Right lobe of liver (tissue), 4 donors: ENCODE measurements around the gene FNDC3B.

Source experiments
- POLR2A ChIP-seq: fragments of 450-650 bp; IDR thresholded peaks from one replicate; pipeline ENCODE4 v1.6.1; 2017; ENCODE audit warnings: antibody characterized with exemption, mild to moderate bottlenecking
- TF ChIP-seq, protein P1 (sequence below), 4 donors: fragments of 200-600 bp in 3 of 4; fragments of 450-650 bp in 1 of 4; IDR thresholded peaks; one replicate each; pipeline versions ENCODE4 v1.5.1 to v1.8.0; 2016 to 2022; ENCODE audit warnings: antibody characterized with exemption in 4 of 4, mild to moderate bottlenecking in 2 of 4
- donor health status: DM: no; HTN: no; CAD: no.
- donor health status: DM: no; HTN: no; CAD: no.
- donor health status: DM: no; HTN: yes; CAD: no.

DNA sequence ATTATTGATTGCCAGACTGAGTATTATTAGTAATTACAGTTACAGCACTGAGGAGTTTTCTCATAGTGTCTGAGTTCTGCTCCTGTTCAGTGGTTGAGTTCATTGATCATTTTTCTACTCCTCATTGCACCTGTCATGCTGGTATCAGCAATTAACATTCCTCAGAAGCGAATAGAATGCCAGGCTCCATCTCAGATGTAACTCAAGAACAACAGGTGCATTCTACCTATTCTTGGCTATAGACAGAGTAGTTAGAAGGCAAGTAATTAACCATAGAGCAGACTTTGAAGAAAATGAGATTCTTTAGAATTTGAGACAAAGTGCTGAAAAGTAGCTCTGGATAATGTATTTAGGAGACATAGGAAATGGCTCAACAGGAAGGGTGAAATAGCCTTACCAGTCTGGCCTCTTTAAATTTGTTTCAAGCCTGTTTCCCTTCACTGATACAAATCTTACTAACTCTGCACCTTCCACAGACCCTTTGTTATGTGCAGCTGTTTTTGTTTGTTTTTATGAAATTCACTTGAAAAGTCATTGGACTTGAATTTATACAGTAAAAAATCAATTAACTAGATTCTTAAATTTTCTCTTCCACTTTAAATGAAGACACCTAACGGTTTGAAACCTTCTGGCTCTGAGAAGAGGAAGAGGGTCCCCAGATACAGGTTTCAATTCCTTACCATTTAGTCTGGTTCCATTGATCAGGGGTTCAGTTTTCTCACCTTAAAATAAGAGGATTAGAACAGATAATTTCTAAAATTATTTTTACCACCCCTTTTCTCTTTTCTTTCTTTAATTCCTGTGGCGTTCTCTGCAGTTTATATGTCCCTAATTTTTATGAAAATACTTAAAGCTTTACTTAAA, 109.6 kb downstream of the FNDC3B start:
- TF ChIP-seq, protein P1, sequence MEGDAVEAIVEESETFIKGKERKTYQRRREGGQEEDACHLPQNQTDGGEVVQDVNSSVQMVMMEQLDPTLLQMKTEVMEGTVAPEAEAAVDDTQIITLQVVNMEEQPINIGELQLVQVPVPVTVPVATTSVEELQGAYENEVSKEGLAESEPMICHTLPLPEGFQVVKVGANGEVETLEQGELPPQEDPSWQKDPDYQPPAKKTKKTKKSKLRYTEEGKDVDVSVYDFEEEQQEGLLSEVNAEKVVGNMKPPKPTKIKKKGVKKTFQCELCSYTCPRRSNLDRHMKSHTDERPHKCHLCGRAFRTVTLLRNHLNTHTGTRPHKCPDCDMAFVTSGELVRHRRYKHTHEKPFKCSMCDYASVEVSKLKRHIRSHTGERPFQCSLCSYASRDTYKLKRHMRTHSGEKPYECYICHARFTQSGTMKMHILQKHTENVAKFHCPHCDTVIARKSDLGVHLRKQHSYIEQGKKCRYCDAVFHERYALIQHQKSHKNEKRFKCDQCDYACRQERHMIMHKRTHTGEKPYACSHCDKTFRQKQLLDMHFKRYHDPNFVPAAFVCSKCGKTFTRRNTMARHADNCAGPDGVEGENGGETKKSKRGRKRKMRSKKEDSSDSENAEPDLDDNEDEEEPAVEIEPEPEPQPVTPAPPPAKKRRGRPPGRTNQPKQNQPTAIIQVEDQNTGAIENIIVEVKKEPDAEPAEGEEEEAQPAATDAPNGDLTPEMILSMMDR (IDR thresholded peaks at IDR 0.05) = no peak
- TF ChIP-seq POLR2A = no peak
